Stimulated activated CD4-positive, alpha-beta T cell treated with anti-CD3 and anti-CD28 coated beads, Interleukin-4, amount 100 ng/mL, for 1 hour (primary cell): Measurements from ENCODE around the gene FTL.

ENCODE experiments used
- DNase-seq: peaks from one replicate; pipeline ENCODE4 v3.0.0-alpha.2; 2020

FTL gene

GRCh38 chr19:48992581-48993174 lies 27.6 kb downstream of the FTL start:
- peak; percentile 26 for DNase-seq

DNA sequence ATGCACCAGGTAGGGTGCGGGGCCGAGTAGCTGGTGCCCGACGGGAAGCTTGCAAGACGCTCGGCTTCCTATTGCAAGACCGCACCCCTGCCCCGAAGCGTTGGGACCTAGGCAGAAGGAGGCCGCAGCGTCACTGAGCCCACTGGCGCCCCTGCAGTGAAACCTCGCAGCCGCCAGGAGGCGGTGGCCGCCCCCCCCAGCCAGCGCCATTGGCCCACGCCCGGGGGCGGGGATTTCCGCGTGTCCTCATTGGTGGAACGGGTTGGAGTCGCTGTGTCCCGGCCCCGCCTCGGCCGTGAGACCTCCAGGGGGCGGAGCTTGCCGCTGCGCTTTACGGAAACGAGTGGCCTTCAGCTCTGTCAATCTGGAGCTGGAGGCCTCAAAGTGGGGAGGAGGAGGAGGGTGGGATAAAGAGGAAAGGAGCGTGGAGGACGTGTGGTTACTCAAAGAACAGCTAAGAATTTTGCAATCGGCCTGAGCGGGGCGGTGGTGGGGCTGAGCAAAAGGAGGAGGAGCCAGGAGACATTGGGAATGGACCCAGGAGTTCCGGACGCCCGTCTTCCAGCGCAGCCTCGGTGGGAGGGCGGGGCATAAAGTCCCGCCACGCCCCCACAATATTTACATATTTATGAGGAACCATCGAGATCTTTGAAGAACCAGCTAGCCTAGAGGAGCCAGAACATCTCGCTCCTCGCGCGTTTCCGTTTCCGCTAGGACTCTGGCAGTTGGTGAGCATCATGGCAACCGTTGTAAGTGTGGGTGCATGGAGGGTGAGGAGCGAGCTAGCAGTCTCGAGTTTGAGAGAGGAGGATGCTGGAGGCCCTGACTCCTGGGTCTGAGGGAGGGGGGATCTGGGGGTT lies 28.3 kb downstream of the FTL start, which contains the start of the genes GYS1 and RUVBL2:
GYS1 (minus strand) TSS at position 135 of the 860 bp plus-strand sequence. CDS start 197 bp downstream, outside the sequence.
RUVBL2 (plus strand) TSS at position 713 of the 860 bp plus-strand sequence; CDS start at position 738, 25 bp downstream.
- peak; percentile 99 for DNase-seq

- no peak for DNase-seq
Measured at GRCh38 chr19:48994035-48994386, 28.9 kb downstream of the FTL start.

GRCh38 chr19:48997972-48998371 lies 32.9 kb downstream of the FTL start:
- DNase-seq, result peak; percentile 50

GRCh38 chr19:48999481-49000325 lies 34.6 kb downstream of the FTL start:
- peak; percentile 65 for DNase-seq

- no peak for DNase-seq
Measured at GRCh38 chr19:49004133-49004532, 39.0 kb downstream of the FTL start.

GRCh38 chr19:49004964-49005614 lies 40.0 kb downstream of the FTL start:
- DNase-seq, result no peak

DNA sequence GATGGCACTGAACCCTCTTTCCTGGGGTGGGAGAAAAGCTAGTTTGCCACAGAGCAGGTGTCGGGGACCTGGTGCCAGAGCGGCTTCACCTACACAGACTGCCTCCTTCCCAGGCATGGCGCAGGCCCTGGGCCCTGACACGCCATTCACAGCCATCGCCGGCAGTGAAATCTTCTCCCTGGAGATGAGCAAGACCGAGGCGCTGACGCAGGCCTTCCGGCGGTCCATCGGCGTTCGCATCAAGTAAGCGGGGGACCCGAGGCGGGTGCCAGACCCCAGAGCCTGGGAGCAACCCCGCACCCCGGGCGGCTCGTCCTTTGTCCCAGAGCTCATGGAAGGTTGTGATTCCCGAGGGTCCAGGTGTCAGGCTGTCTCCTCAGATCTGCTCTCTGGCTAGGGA lies 41.8 kb downstream of the FTL start:
- DNase-seq, result no peak

DNA sequence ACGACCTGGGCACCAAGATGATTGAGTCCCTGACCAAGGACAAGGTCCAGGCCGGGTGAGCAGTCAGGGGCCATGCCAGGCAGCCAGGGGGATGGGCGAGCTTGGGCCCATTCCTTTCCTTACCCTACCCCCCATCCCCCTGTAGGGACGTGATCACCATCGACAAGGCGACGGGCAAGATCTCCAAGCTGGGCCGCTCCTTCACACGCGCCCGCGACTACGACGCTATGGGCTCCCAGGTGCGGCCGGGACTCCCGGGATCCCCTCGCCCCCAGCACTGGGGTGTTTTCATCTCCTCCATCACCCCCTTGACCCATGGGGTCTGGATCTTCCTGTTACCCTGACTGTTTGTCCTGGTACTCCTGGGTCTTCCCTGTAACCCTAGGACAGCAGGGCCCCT lies 44.7 kb downstream of the FTL start:
- DNase-seq, result no peak

DNA sequence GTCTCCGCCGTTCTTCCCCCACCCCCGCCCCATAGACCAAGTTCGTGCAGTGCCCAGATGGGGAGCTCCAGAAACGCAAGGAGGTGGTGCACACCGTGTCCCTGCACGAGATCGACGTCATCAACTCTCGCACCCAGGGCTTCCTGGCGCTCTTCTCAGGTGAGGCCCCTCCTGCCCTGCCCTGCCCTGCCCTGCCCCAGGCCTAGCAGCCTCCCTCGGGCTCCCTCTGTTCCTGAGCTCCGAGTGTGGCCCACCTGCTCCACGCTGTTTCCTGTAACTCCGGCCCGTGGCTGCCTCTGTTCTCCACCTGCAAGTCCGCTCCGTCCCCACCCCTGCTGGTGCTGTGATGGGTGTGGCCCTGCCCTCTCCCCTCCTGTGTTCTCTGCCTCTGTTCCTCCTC lies 45.3 kb downstream of the FTL start:
- no peak for DNase-seq

DNA sequence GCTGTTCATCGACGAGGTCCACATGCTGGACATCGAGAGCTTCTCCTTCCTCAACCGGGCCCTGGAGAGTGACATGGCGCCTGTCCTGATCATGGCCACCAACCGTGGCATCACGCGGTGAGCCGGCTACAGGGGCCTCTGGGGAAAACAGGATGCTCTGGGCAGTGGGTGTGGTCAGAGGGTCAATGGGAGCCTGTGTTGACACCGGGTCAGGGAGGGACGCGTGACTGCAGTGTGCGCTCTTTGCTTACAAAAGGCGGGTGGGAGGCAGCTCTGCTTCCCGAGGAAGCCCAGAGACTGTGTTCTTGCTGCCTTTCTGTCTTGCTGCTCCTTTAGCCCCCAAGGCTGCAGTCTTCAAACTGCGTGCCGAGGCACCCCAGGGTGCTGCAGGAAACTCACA lies 46.1 kb downstream of the FTL start:
- DNase-seq, result no peak

DNA sequence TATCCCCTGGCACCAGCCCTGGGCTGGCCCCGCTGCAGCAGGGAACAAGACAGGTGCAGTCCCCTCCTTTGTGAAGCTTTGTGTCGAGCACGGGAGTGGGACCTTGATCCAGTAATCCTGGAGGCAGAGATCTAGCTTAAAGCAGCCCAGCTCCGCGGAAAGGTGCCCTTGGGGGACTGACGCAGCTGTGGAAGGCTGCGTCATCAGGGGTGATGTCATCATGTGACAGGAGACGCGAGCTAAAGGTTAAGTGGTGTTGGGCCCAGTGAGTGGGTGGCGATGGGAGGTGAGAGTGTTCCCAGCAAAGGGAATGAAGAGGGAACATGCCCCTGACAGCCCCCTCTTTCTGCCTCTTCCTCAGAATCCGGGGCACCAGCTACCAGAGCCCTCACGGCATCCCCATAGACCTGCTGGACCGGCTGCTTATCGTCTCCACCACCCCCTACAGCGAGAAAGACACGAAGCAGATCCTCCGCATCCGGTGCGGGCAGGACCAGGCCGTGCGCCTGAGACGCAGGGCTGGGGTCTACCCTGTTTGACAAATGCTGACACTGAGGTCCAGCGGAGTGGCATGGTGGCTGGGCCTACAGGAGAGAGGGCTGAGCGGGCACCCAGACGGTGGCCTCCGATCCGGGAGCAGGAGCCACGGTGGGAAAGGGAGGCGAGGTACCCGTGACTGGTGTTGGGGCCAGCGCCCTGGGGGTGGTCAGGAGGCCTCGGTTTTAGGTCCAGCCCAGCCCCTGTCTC lies 49.2 kb downstream of the FTL start:
- no peak for DNase-seq

GRCh38 chr19:49014870-49015255 lies 49.8 kb downstream of the FTL start:
- no peak for DNase-seq

- no peak for DNase-seq
Measured at GRCh38 chr19:49016067-49016839, 51.1 kb downstream of the FTL start.
